ENCODE measurements around the gene VPS26C. TPM values are rescaled to one million over a fixed set of nuclear protein-coding genes. Genes with fewer than 3 reads are reported as not detected.

VPS26C gene
- polyA plus RNA-seq, 2 of the 4 experiments (the other 2 are of a cell fraction): 24.2 to 29.5 TPM

DNA sequence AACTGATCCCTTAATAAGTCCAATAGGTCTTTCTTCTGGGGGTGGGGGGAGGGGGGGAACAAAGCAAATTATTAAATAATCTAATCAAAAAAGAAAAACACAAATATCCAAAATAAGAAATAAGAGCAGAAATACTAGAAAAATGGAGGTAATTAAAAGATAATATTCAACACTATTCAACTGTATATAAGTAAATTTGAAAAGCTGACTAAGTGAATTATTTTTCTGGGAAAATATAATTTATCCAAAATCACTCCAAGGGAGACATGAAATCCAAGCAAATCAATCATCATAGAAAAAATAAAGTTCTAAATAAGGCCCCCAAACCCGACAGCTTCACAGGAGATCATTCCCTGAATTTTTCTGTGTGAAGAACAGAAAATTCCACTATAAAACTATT is 18.8 kb downstream of the VPS26C start:
- DNase-seq (ENCODE audit: low read depth in 1 of 2, low spot score in 1 of 2): no peak
- no peak for ATAC-seq
- POLR2A ChIA-PET: no interaction called here
- H3K9me3 ChIP-seq: no peaks in the 10 kb centered on the region
- 86% methylated on average over 1 of the region's 1 CpG for WGBS (ENCODE audit: missing lambda C conversion rate)
- H3K4me1 ChIP-seq: no peaks in the 10 kb centered on the region
- CTCF ChIA-PET: interaction anchor here (0.7 kb wide), 1 partner anchor 78 kb away, joined by 3 read pairs; no protein-coding TSS in a partner anchor
- TF ChIP-seq RCOR1 (IDR thresholded peaks at IDR 0.05; ENCODE audit: low read depth, low read length): no peak
- TF ChIP-seq, protein P1, sequence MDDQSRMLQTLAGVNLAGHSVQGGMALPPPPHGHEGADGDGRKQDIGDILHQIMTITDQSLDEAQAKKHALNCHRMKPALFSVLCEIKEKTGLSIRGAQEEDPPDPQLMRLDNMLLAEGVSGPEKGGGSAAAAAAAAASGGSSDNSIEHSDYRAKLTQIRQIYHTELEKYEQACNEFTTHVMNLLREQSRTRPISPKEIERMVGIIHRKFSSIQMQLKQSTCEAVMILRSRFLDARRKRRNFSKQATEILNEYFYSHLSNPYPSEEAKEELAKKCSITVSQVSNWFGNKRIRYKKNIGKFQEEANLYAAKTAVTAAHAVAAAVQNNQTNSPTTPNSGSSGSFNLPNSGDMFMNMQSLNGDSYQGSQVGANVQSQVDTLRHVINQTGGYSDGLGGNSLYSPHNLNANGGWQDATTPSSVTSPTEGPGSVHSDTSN (IDR thresholded peaks at IDR 0.05): no peak
- TF ChIP-seq ZSCAN20 (CRISPR knock-in tag; IDR thresholded peaks at IDR 0.05): no peak
- TF ChIP-seq CBX2 (IDR thresholded peaks at IDR 0.05; ENCODE audit: borderline replicate concordance, low read depth): no peak
- no peak for TF ChIP-seq KDM5A (IDR thresholded peaks at IDR 0.05)
- no peak for TF ChIP-seq FOSB (CRISPR knock-in tag; IDR thresholded peaks at IDR 0.05)
- no peak for TF ChIP-seq JUN (IDR thresholded peaks at IDR 0.05)
- TF ChIP-seq HOXA7 (CRISPR knock-in tag; IDR thresholded peaks at IDR 0.05): no peak
- no peak for TF ChIP-seq ESRRA (IDR thresholded peaks at IDR 0.05; ENCODE audit: borderline replicate concordance, low read length)
- TF ChIP-seq HES2 (IDR thresholded peaks at IDR 0.05): no peak
- TF ChIP-seq REST (IDR thresholded peaks at IDR 0.05): no peak
- H3K27ac ChIP-seq: no peak overlapping the region
- H3K4me3 ChIP-seq: no peak overlapping the region
- FAIRE-seq: no peak
- H3K4me2 ChIP-seq: no peak overlapping the region

- Histone ChIP-seq H3K9me3 (no peaks in the 10 kb centered on the region), H3K4me1 (no peaks in the 10 kb centered on the region), H3K27ac (no peak overlapping the region), H3K4me2 (no peak overlapping the region), H3K4me3 (no peak overlapping the region)
- WGBS (ENCODE audit: missing lambda C conversion rate): 85% methylated on average over 8 of the region's 8 CpGs
- no peak for TF ChIP-seq RARB (CRISPR knock-in tag; IDR thresholded peaks at IDR 0.05)
- no peak for TF ChIP-seq BHLHE40 (IDR thresholded peaks at IDR 0.05; ENCODE audit: low read depth, low read length)
- no peak for TF ChIP-seq POLR2A (IDR thresholded peaks at IDR 0.05; ENCODE audit: low read length)
- no peak for TF ChIP-seq BCL3 (IDR thresholded peaks at IDR 0.05)
- TF ChIP-seq CHD2 (IDR thresholded peaks at IDR 0.05; ENCODE audit: low read length, partially characterized antibody): no peak
- no peak for TF ChIP-seq EP300 (IDR thresholded peaks at IDR 0.05)
- POLR2A ChIA-PET: no interaction called here
- DNase-seq (ENCODE audit: low read depth in 1 of 2, low spot score in 1 of 2) (no peak), ATAC-seq (no peak), FAIRE-seq (no peak)
- CTCF ChIA-PET: no interaction called here
These were observed 22.0 kb downstream of the VPS26C start for GRCh38 chr21:37245151-37245550.

GRCh38 chr21:37244501-37245095 is 22.5 kb downstream of the VPS26C start:
- no peak for DNase-seq (ENCODE audit: low read depth in 1 of 2, low spot score in 1 of 2)
- ChIA-PET CTCF (no interaction called here), POLR2A (no interaction called here)
- Histone ChIP-seq H3K27ac (no peak overlapping the region), H3K4me2 (no peak overlapping the region), H3K4me1 (no peaks in the 10 kb centered on the region), H3K9me3 (no peaks in the 10 kb centered on the region), H3K4me3 (no peak overlapping the region)
- no peak for FAIRE-seq
- no peak for ATAC-seq
- TF ChIP-seq SMC3 (IDR thresholded peaks at IDR 0.05) (no peak), EHF (CRISPR knock-in tag; IDR thresholded peaks at IDR 0.05) (no peak), CBX8 (IDR thresholded peaks at IDR 0.05) (no peak), HOXA7 (CRISPR knock-in tag; IDR thresholded peaks at IDR 0.05) (no peak), GATA3 (IDR thresholded peaks at IDR 0.05; ENCODE audit: borderline replicate concordance) (no peak), CHD4 (IDR thresholded peaks at IDR 0.05; ENCODE audit: borderline replicate concordance) (no peak), EHMT2 (IDR thresholded peaks at IDR 0.05; ENCODE audit: low read depth) (no peak), HDAC2 (IDR thresholded peaks at IDR 0.05) (no peak)
- TF ChIP-seq, protein P1 (IDR thresholded peaks at IDR 0.05): no peak
- TF ChIP-seq, protein P2, sequence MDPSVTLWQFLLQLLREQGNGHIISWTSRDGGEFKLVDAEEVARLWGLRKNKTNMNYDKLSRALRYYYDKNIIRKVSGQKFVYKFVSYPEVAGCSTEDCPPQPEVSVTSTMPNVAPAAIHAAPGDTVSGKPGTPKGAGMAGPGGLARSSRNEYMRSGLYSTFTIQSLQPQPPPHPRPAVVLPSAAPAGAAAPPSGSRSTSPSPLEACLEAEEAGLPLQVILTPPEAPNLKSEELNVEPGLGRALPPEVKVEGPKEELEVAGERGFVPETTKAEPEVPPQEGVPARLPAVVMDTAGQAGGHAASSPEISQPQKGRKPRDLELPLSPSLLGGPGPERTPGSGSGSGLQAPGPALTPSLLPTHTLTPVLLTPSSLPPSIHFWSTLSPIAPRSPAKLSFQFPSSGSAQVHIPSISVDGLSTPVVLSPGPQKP (IDR thresholded peaks at IDR 0.05; ENCODE audit: low read depth, low read length): no peak
- WGBS (ENCODE audit: missing lambda C conversion rate): 88% methylated on average over 12 of the region's 12 CpGs
